Measurements from ENCODE around the gene ZBTB12. TPM values are rescaled to one million over a fixed set of nuclear protein-coding genes. Genes with fewer than 3 reads are reported as not detected.

Gene ZBTB12
- total RNA-seq, 1 experiment from 2014 or later = 12.6 TPM

- DNase-seq (ENCODE audit: low spot score) = no peak
Measured at GRCh38 chr6:31850765-31851484, 51.0 kb downstream of the ZBTB12 start.

Small RNA genes lying within 50 kb of the gene (small RNA-seq; reads per million reads assigned to genes)
- gene AL645922.1 = not detected

Other genes with a start within 250 kb of the ZBTB12 start
- gene BAG6, start 249.4 kb downstream of the ZBTB12 start, total RNA-seq (2014; rRNA removed; shearing (Covaris generic)) = 307 and 336 TPM in 2 replicates
- 1.8 and 4.2 TPM in 2 replicates for gene APOM, start 246.2 kb downstream of the ZBTB12 start, total RNA-seq (2014; rRNA removed; shearing (Covaris generic))
- gene C6orf47, start 241.3 kb downstream of the ZBTB12 start, total RNA-seq (2014; rRNA removed; shearing (Covaris generic)) = 24.7 and 29.1 TPM in 2 replicates
- 11.7 and 17.2 TPM in 2 replicates for gene GPANK1, start 237.1 kb downstream of the ZBTB12 start, total RNA-seq (2014; rRNA removed; shearing (Covaris generic))
- 219 and 225 TPM in 2 replicates for gene CSNK2B, start 236.0 kb downstream of the ZBTB12 start, total RNA-seq (2014; rRNA removed; shearing (Covaris generic))
- gene LY6G5B, start 232.1 kb downstream of the ZBTB12 start, total RNA-seq (2014; rRNA removed; shearing (Covaris generic)) = 3.5 and 3.6 TPM in 2 replicates
- gene LY6G5C, start 221.0 kb downstream of the ZBTB12 start, total RNA-seq (2014; rRNA removed; shearing (Covaris generic)) = 0.76 and 2.1 TPM in 2 replicates
- gene ABHD16A, start 198.8 kb downstream of the ZBTB12 start, total RNA-seq (2014; rRNA removed; shearing (Covaris generic)) = 32.5 and 37.9 TPM in 2 replicates
- gene LY6G6F, start 195.2 kb downstream of the ZBTB12 start, total RNA-seq (2014; rRNA removed; shearing (Covaris generic)) = not detected in 2 replicates
- gene LY6G6D, start 186.7 kb downstream of the ZBTB12 start, total RNA-seq (2014; rRNA removed; shearing (Covaris generic)) = not detected in 2 replicates
- gene LY6G6C, start 180.3 kb downstream of the ZBTB12 start, total RNA-seq (2014; rRNA removed; shearing (Covaris generic)) = not detected in 2 replicates
- gene MPIG6B, start 178.7 kb downstream of the ZBTB12 start, total RNA-seq (2014; rRNA removed; shearing (Covaris generic)) = 0.18 TPM in 1 of 2 replicates, not detected in the other
- 107 and 116 TPM in 2 replicates for gene DDAH2, start 172.8 kb downstream of the ZBTB12 start, total RNA-seq (2014; rRNA removed; shearing (Covaris generic))
- 914 and 960 TPM in 2 replicates for gene CLIC1, start 165.6 kb downstream of the ZBTB12 start, total RNA-seq (2014; rRNA removed; shearing (Covaris generic))
- 19.6 and 20.9 TPM in 2 replicates for gene MSH5, start 162.1 kb downstream of the ZBTB12 start, total RNA-seq (2014; rRNA removed; shearing (Covaris generic))
- 6.3 and 11.6 TPM in 2 replicates for gene SAPCD1, start 139.4 kb downstream of the ZBTB12 start, total RNA-seq (2014; rRNA removed; shearing (Covaris generic))
- 5.6 and 11.2 TPM in 2 replicates for gene VWA7, start 124.8 kb downstream of the ZBTB12 start, total RNA-seq (2014; rRNA removed; shearing (Covaris generic))
- 128 and 138 TPM in 2 replicates for gene VARS1, start 106.3 kb downstream of the ZBTB12 start, total RNA-seq (2014; rRNA removed; shearing (Covaris generic))
- gene LSM2, start 95.1 kb downstream of the ZBTB12 start, total RNA-seq (2014; rRNA removed; shearing (Covaris generic)) = 77.4 and 93.6 TPM in 2 replicates
- 0.64 and 1.3 TPM in 2 replicates for gene HSPA1L, start 86.8 kb downstream of the ZBTB12 start, total RNA-seq (2014; rRNA removed; shearing (Covaris generic))
- 379 and 403 TPM in 2 replicates for gene HSPA1A, start 86.5 kb downstream of the ZBTB12 start, total RNA-seq (2014; rRNA removed; shearing (Covaris generic))
- gene HSPA1B, start 74.3 kb downstream of the ZBTB12 start, total RNA-seq (2014; rRNA removed; shearing (Covaris generic)) = 655 TPM in 2 replicates
- gene NEU1, start 39.3 kb downstream of the ZBTB12 start, total RNA-seq (2014; rRNA removed; shearing (Covaris generic)) = 82.3 and 87.1 TPM in 2 replicates
- 101 and 124 TPM in 2 replicates for gene SLC44A4, start 23.1 kb downstream of the ZBTB12 start, total RNA-seq (2014; rRNA removed; shearing (Covaris generic))
- 85.9 and 98.5 TPM in 2 replicates for gene EHMT2, start 4.4 kb downstream of the ZBTB12 start, total RNA-seq (2014; rRNA removed; shearing (Covaris generic))
- 0.28 and 0.91 TPM in 2 replicates for gene C2, start 25.6 kb upstream of the ZBTB12 start, total RNA-seq (2014; rRNA removed; shearing (Covaris generic))
- gene CFB, start 44.0 kb upstream of the ZBTB12 start, total RNA-seq (2014; rRNA removed; shearing (Covaris generic)) = 2.0 and 2.6 TPM in 2 replicates
- 85.4 and 103 TPM in 2 replicates for gene NELFE, start 56.9 kb upstream of the ZBTB12 start, total RNA-seq (2014; rRNA removed; shearing (Covaris generic))
- gene SKIC2, start 57.1 kb upstream of the ZBTB12 start, total RNA-seq (2014; rRNA removed; shearing (Covaris generic)) = 62.5 and 66.2 TPM in 2 replicates
- gene DXO, start 70.1 kb upstream of the ZBTB12 start, total RNA-seq (2014; rRNA removed; shearing (Covaris generic)) = 54.8 and 61.6 TPM in 2 replicates
- 0.57 and 1.9 TPM in 2 replicates for gene C4A, start 80.0 kb upstream of the ZBTB12 start, total RNA-seq (2014; rRNA removed; shearing (Covaris generic))
- gene C4B, start 112.7 kb upstream of the ZBTB12 start, total RNA-seq (2014; rRNA removed; shearing (Covaris generic)) = 1.4 and 1.9 TPM in 2 replicates
- not detected in 2 replicates for gene CYP21A2, start 136.3 kb upstream of the ZBTB12 start, total RNA-seq (2014; rRNA removed; shearing (Covaris generic))
- gene TNXB, start 207.3 kb upstream of the ZBTB12 start, total RNA-seq (2014; rRNA removed; shearing (Covaris generic)) = 0.03 TPM in 1 of 2 replicates, not detected in the other
- 55.7 and 60.0 TPM in 2 replicates for gene ATF6B, start 226.2 kb upstream of the ZBTB12 start, total RNA-seq (2014; rRNA removed; shearing (Covaris generic))
- 5.2 and 7.4 TPM in 2 replicates for gene FKBPL, start 228.2 kb upstream of the ZBTB12 start, total RNA-seq (2014; rRNA removed; shearing (Covaris generic))
- gene PRRT1, start 249.9 kb upstream of the ZBTB12 start, total RNA-seq (2014; rRNA removed; shearing (Covaris generic)) = not detected in 2 replicates